HEK293 (cell line): ENCODE measurements around the gene KIAA1958.

Source experiments
- CTCF ChIA-PET: fragments of 350-600 bp; formaldehyde crosslinking; extraction: SDS; loops from one replicate; lab custom pipeline; 2021; ENCODE audit warnings: antibody characterized with exemption; lab: Yijun Ruan, JAX
- POLR2A ChIA-PET: fragments of 300-600 bp; formaldehyde crosslinking; extraction: SDS; loops from one replicate; lab custom pipeline; 2020; ENCODE audit warnings: antibody characterized with exemption, inconsistent platforms; lab: Yijun Ruan, JAX
- H3K27ac ChIP-seq: fragments of 200-500 bp; sonication (Bioruptor generic); 2 replicates; pipeline ENCODE4 v1.5.1; 2014; ENCODE audit warnings: low read depth, low read length, control low read depth, inconsistent platforms; ENCODE audit errors: extremely low read depth
- H3K36me3 ChIP-seq, 2 experiments: fragments of 200-500 bp in 1 of 2; sonication (Bioruptor generic) in 1 of 2; 1 replicate in 1 of 2; 2 replicates in 1 of 2; pipeline ENCODE4 v1.5.1; 2014 to 2017; ENCODE audit warnings: inconsistent platforms in 2 of 2, low read length in 2 of 2; ENCODE audit not compliant: control insufficient read depth in 2 of 2, insufficient read depth in 1 of 2
- H3K4me1 ChIP-seq: fragments of 200-500 bp; sonication (Bioruptor generic); 2 replicates; pipeline ENCODE4 v1.5.1; 2014; ENCODE audit warnings: mild to moderate bottlenecking, low read length, inconsistent platforms; ENCODE audit not compliant: control insufficient read depth, insufficient read depth
- H3K4me3 ChIP-seq: 2 replicates; pipeline ENCODE4 v1.5.1; 2011; ENCODE audit warnings: low read depth, mild to moderate bottlenecking, control low read depth, low read length, moderate library complexity
- H3K9me3 ChIP-seq: fragments of 200-500 bp; sonication (Bioruptor generic); 2 replicates; pipeline ENCODE4 v1.5.1; 2014; ENCODE audit warnings: low read depth, low read length, inconsistent platforms; ENCODE audit not compliant: control insufficient read depth, insufficient read depth
- GFI1B ChIP-seq: fragments of 450-650 bp; formaldehyde crosslinking; IDR thresholded peaks from 2 replicates; pipeline ENCODE4 v1.5.1; 2016; ENCODE audit warnings: missing biosample characterization, missing genetic modification characterization
- REPIN1 ChIP-seq: fragments of 450-650 bp; formaldehyde crosslinking; IDR thresholded peaks from 2 replicates; pipeline ENCODE4 v1.5.1; 2017; ENCODE audit warnings: missing biosample characterization, missing genetic modification characterization, low read depth
- ZBTB20 ChIP-seq: fragments of 450-650 bp; formaldehyde crosslinking; IDR thresholded peaks from 2 replicates; pipeline ENCODE4 v1.5.1; 2016; ENCODE audit warnings: missing biosample characterization, missing genetic modification characterization
- ZNF112 ChIP-seq: fragments of 450-650 bp; formaldehyde crosslinking; IDR thresholded peaks from 2 replicates; pipeline ENCODE4 v1.5.0; 2017; ENCODE audit warnings: missing biosample characterization, missing genetic modification characterization
- ZNF169 ChIP-seq: fragments of 450-650 bp; formaldehyde crosslinking; IDR thresholded peaks from 2 replicates; pipeline ENCODE4 v1.5.1; 2016; ENCODE audit warnings: missing biosample characterization, missing genetic modification characterization
- ZNF174 ChIP-seq: fragments of 450-650 bp; formaldehyde crosslinking; IDR thresholded peaks from 2 replicates; pipeline ENCODE4 v1.5.0; 2017; ENCODE audit warnings: missing biosample characterization, mild to moderate bottlenecking, missing genetic modification characterization
- ZNF19 ChIP-seq: fragments of 450-650 bp; formaldehyde crosslinking; IDR thresholded peaks from 2 replicates; pipeline ENCODE4; 2016; ENCODE audit warnings: missing biosample characterization, missing genetic modification characterization, low read depth
- ZNF211 ChIP-seq: fragments of 450-650 bp; formaldehyde crosslinking; IDR thresholded peaks from 2 replicates; pipeline ENCODE4 v1.5.1; 2016; ENCODE audit warnings: low read depth, missing biosample characterization, missing genetic modification characterization
- ZNF350 ChIP-seq: fragments of 450-650 bp; formaldehyde crosslinking; IDR thresholded peaks from 2 replicates; pipeline ENCODE4 v1.5.0; 2017; ENCODE audit warnings: missing biosample characterization, mild to moderate bottlenecking, missing genetic modification characterization
- ZNF354C ChIP-seq: fragments of 450-650 bp; formaldehyde crosslinking; IDR thresholded peaks from 2 replicates; pipeline ENCODE4 v1.5.1; 2016; ENCODE audit warnings: missing biosample characterization, missing genetic modification characterization, low read depth, borderline replicate concordance
- ZNF37A ChIP-seq: fragments of 450-650 bp; IDR thresholded peaks from 2 replicates; pipeline ENCODE4 v1.5.1; 2018; ENCODE audit warnings: missing biosample characterization, missing genetic modification characterization
- ZNF521 ChIP-seq: fragments of 450-650 bp; formaldehyde crosslinking; IDR thresholded peaks from 2 replicates; pipeline ENCODE4 v1.5.1; 2017; ENCODE audit warnings: missing biosample characterization, mild to moderate bottlenecking, missing genetic modification characterization
- ZNF530 ChIP-seq: fragments of 450-650 bp; formaldehyde crosslinking; IDR thresholded peaks from 2 replicates; pipeline ENCODE4 v1.5.1; 2016; ENCODE audit warnings: low read depth, missing biosample characterization, missing genetic modification characterization
- ZNF555 ChIP-seq: fragments of 450-650 bp; formaldehyde crosslinking; conservative IDR thresholded peaks from 2 replicates; pipeline ENCODE4 v1.5.1; 2017; ENCODE audit warnings: missing biosample characterization, mild to moderate bottlenecking, missing genetic modification characterization, inconsistent platforms
- ZNF558 ChIP-seq: fragments of 450-650 bp; formaldehyde crosslinking; IDR thresholded peaks from 2 replicates; pipeline ENCODE4 v1.5.1; 2016; ENCODE audit warnings: missing biosample characterization, missing genetic modification characterization
- ZNF561 ChIP-seq: fragments of 450-650 bp; IDR thresholded peaks from 2 replicates; pipeline ENCODE4 v1.5.1; 2018; ENCODE audit warnings: missing biosample characterization, missing genetic modification characterization, borderline replicate concordance
- ZNF600 ChIP-seq: fragments of 450-650 bp; formaldehyde crosslinking; IDR thresholded peaks from 2 replicates; pipeline ENCODE4 v1.5.1; 2016; ENCODE audit warnings: missing biosample characterization, missing genetic modification characterization
- ZNF624 ChIP-seq: fragments of 450-650 bp; formaldehyde crosslinking; IDR thresholded peaks from 2 replicates; pipeline ENCODE4 v1.5.1; 2017; ENCODE audit warnings: missing biosample characterization, missing genetic modification characterization
- ZNF639 ChIP-seq: fragments of 450-650 bp; formaldehyde crosslinking; IDR thresholded peaks from 2 replicates; pipeline ENCODE4 v1.5.1; 2016; ENCODE audit warnings: missing biosample characterization, missing genetic modification characterization
- ZNF664 ChIP-seq: fragments of 450-650 bp; formaldehyde crosslinking; IDR thresholded peaks from 2 replicates; pipeline ENCODE4 v1.5.1; 2016; ENCODE audit warnings: missing biosample characterization, missing genetic modification characterization
- ZNF704 ChIP-seq: fragments of 450-650 bp; formaldehyde crosslinking; IDR thresholded peaks from 2 replicates; pipeline ENCODE4 v1.5.1; 2016; ENCODE audit warnings: missing biosample characterization, missing genetic modification characterization
- ZNF747 ChIP-seq: fragments of 450-650 bp; formaldehyde crosslinking; IDR thresholded peaks from 2 replicates; pipeline ENCODE4 v1.5.1; 2016; ENCODE audit warnings: missing biosample characterization, missing genetic modification characterization
- ZNF776 ChIP-seq: fragments of 450-650 bp; formaldehyde crosslinking; IDR thresholded peaks from 2 replicates; pipeline ENCODE4 v1.5.0; 2017; ENCODE audit warnings: missing biosample characterization, missing genetic modification characterization, borderline replicate concordance
- ZNF830 ChIP-seq: fragments of 450-650 bp; IDR thresholded peaks from 2 replicates; pipeline ENCODE4 v1.5.0; 2018; ENCODE audit warnings: missing biosample characterization, missing genetic modification characterization, low read depth, mild to moderate bottlenecking, moderate library complexity
- ZNF837 ChIP-seq: fragments of 450-650 bp; formaldehyde crosslinking; IDR thresholded peaks from 2 replicates; pipeline ENCODE4 v1.5.1; 2016; ENCODE audit warnings: missing biosample characterization, missing genetic modification characterization
- ZNF843 ChIP-seq: fragments of 450-650 bp; formaldehyde crosslinking; IDR thresholded peaks from 2 replicates; pipeline ENCODE4 v1.5.1; 2016; ENCODE audit warnings: missing biosample characterization, missing genetic modification characterization
- TF ChIP-seq, protein P1 (sequence below): fragments of 450-650 bp; formaldehyde crosslinking; IDR thresholded peaks from 2 replicates; pipeline ENCODE4 v1.5.1; 2016; ENCODE audit warnings: missing biosample characterization, missing genetic modification characterization, borderline replicate concordance
- TF ChIP-seq, protein P2 (sequence below): fragments of 450-650 bp; formaldehyde crosslinking; IDR thresholded peaks from 2 replicates; pipeline ENCODE4 v1.5.1; 2017; ENCODE audit warnings: missing biosample characterization, missing genetic modification characterization
- TF ChIP-seq, protein P3 (sequence below): fragments of 450-650 bp; formaldehyde crosslinking; IDR thresholded peaks from 2 replicates; pipeline ENCODE4 v1.5.1; 2016; ENCODE audit warnings: missing biosample characterization, missing genetic modification characterization

Gene KIAA1958

DNA sequence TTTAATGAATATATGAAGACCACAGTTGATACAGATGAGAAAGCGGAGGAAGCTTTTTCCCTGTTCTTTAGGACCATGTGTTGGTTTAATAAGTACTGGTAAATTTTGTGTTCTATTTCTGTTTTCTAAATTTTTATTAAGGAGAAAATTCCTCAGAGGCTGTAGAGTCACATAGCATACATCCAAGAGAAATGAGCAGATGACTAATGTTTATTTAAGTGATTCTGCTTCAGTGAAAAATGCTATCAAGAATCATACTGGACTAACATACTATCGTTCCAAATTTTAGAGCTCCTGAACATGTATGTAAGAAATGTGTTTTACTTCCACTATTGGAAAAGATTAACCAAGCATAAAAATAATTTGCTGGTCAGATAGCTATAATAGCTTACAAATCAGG lies 115.0 kb downstream of the KIAA1958 start:
- ChIA-PET POLR2A (no interaction called here), CTCF (no interaction called here)
- H3K36me3 ChIP-seq = no peaks in the 10 kb centered on the region
- H3K4me1 ChIP-seq = no peaks in the 10 kb centered on the region
- no peaks in the 10 kb centered on the region for H3K9me3 ChIP-seq
- no peak overlapping the region for H3K4me3 ChIP-seq
- TF ChIP-seq ZNF350 (no peak), ZNF830 (no peak), ZNF354C (tag by site-specific recombination) (no peak), ZNF843 (tag by site-specific recombination) (no peak), ZBTB20 (no peak), ZNF704 (tag by site-specific recombination) (no peak), ZNF558 (tag by site-specific recombination) (no peak), ZNF174 (tag by site-specific recombination) (no peak), ZNF624 (tag by site-specific recombination) (no peak), ZNF211 (no peak), ZNF169 (tag by site-specific recombination) (no peak), ZNF112 (tag by site-specific recombination) (no peak), ZNF747 (no peak)
- TF ChIP-seq, protein P1, sequence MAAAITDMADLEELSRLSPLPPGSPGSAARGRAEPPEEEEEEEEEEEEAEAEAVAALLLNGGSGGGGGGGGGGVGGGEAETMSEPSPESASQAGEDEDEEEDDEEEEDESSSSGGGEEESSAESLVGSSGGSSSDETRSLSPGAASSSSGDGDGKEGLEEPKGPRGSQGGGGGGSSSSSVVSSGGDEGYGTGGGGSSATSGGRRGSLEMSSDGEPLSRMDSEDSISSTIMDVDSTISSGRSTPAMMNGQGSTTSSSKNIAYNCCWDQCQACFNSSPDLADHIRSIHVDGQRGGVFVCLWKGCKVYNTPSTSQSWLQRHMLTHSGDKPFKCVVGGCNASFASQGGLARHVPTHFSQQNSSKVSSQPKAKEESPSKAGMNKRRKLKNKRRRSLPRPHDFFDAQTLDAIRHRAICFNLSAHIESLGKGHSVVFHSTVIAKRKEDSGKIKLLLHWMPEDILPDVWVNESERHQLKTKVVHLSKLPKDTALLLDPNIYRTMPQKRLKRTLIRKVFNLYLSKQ (tag by site-specific recombination) = no peak
- H3K27ac ChIP-seq = no peak overlapping the region

DNA sequence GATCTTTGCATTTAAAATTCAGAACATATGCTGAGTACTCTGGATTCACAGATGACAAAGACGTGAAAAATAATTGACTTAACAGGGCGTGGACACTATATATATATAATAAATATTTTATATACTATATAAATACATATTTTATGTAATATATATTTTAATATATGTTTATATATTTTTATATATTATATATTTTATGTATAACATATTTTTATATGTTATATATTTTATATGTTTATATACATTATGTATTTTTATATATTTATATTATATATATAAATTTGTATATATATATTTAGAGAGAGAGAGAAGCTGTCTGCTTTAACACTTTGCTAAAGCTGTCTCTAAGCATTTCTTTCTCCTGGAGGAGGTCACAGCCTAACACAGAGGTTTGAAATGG lies 118.2 kb downstream of the KIAA1958 start:
- Histone ChIP-seq H3K27ac (no peak overlapping the region), H3K9me3 (no peaks in the 10 kb centered on the region), H3K4me1 (no peaks in the 10 kb centered on the region), H3K36me3 (no peaks in the 10 kb centered on the region), H3K4me3 (no peak overlapping the region)
- CTCF ChIA-PET = no interaction called here
- POLR2A ChIA-PET = no interaction called here
- TF ChIP-seq GFI1B (tag by site-specific recombination) = no peak
- TF ChIP-seq, protein P2, sequence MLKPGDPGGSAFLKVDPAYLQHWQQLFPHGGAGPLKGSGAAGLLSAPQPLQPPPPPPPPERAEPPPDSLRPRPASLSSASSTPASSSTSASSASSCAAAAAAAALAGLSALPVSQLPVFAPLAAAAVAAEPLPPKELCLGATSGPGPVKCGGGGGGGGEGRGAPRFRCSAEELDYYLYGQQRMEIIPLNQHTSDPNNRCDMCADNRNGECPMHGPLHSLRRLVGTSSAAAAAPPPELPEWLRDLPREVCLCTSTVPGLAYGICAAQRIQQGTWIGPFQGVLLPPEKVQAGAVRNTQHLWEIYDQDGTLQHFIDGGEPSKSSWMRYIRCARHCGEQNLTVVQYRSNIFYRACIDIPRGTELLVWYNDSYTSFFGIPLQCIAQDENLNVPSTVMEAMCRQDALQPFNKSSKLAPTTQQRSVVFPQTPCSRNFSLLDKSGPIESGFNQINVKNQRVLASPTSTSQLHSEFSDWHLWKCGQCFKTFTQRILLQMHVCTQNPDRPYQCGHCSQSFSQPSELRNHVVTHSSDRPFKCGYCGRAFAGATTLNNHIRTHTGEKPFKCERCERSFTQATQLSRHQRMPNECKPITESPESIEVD (tag by site-specific recombination) = no peak
- TF ChIP-seq ZNF555 (tag by site-specific recombination) = no peak
- TF ChIP-seq ZNF530 (tag by site-specific recombination) = no peak

- no peaks in the 10 kb centered on the region for H3K9me3 ChIP-seq
- ChIA-PET CTCF (no interaction called here), POLR2A (no interaction called here)
- H3K4me1 ChIP-seq = no peaks in the 10 kb centered on the region
- H3K27ac ChIP-seq = no peak overlapping the region
- H3K36me3 ChIP-seq = no peaks in the 10 kb centered on the region
- no peak overlapping the region for H3K4me3 ChIP-seq
- TF ChIP-seq ZNF776 (no peak), ZNF639 (tag by site-specific recombination) (no peak), ZNF561 (tag by site-specific recombination) (no peak), ZNF600 (tag by site-specific recombination) (no peak), REPIN1 (no peak), ZNF521 (tag by site-specific recombination) (no peak), ZNF37A (tag by site-specific recombination) (no peak), ZNF19 (tag by site-specific recombination) (no peak), ZNF664 (no peak), ZNF837 (tag by site-specific recombination) (no peak), GFI1B (tag by site-specific recombination) (no peak)
- TF ChIP-seq, protein P3, sequence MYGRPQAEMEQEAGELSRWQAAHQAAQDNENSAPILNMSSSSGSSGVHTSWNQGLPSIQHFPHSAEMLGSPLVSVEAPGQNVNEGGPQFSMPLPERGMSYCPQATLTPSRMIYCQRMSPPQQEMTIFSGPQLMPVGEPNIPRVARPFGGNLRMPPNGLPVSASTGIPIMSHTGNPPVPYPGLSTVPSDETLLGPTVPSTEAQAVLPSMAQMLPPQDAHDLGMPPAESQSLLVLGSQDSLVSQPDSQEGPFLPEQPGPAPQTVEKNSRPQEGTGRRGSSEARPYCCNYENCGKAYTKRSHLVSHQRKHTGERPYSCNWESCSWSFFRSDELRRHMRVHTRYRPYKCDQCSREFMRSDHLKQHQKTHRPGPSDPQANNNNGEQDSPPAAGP (tag by site-specific recombination) = no peak
Observed at GRCh38 chr9:112605518-112605917, 118.9 kb downstream of the KIAA1958 start.
